Hindlimb muscle (tissue), 1 donor: ENCODE measurements around the gene TMEM161A. TPM values are rescaled to one million over a fixed set of nuclear protein-coding genes. Genes with fewer than 3 reads are reported as not detected.
"Not testable (repeated sequence)": the region's sequence is repeated elsewhere in the genome, so short reads cannot be mapped to it uniquely, and the experiment has no call there.

ENCODE experiments used
- DNase-seq: peaks from one replicate; pipeline ENCODE4 v3.0.0-alpha.2; 2013
- polyA plus RNA-seq: library from polyadenylated mRNA; unstranded; fragments of 120-200 nt; gene quantifications from one replicate; pipeline ENCODE4 v1.2.1, GENCODE V29; 2013; ENCODE audit not compliant: insufficient read length

TMEM161A gene
- polyA plus RNA-seq, 1 donor: 21.8 TPM

GRCh38 chr19:19120308-19121231 is 17.7 kb downstream of the TMEM161A start:
- DNase-seq: no peak

- DNase-seq: no peak
Measured at GRCh38 chr19:19119325-19120237, 18.7 kb downstream of the TMEM161A start.

- no peak for DNase-seq
Measured at GRCh38 chr19:19115954-19116353, 22.3 kb downstream of the TMEM161A start.

GRCh38 chr19:19113040-19113626 is 25.1 kb downstream of the TMEM161A start:
- DNase-seq: no peak

GRCh38 chr19:19111967-19112580 is 26.2 kb downstream of the TMEM161A start:
- DNase-seq: no peak

- no peak for DNase-seq
Measured at GRCh38 chr19:19111136-19111835, 27.0 kb downstream of the TMEM161A start.

- DNase-seq: no peak
Measured at GRCh38 chr19:19110410-19111135, 27.7 kb downstream of the TMEM161A start.

GRCh38 chr19:19109601-19110000 is 28.7 kb downstream of the TMEM161A start:
- no peak for DNase-seq

- no peak for DNase-seq
Measured at GRCh38 chr19:19107654-19108053, 30.6 kb downstream of the TMEM161A start.

GRCh38 chr19:19106938-19107337 is 31.3 kb downstream of the TMEM161A start:
- not testable (repeated sequence) for DNase-seq

- DNase-seq: no peak
Measured at GRCh38 chr19:19106056-19106551, 32.2 kb downstream of the TMEM161A start.

GRCh38 chr19:19105365-19106055 is 32.8 kb downstream of the TMEM161A start:
- DNase-seq: peak; percentile 56

GRCh38 chr19:19103167-19103566 is 35.1 kb downstream of the TMEM161A start:
- DNase-seq: no peak

GRCh38 chr19:19102566-19102965 is 35.7 kb downstream of the TMEM161A start:
- DNase-seq: not testable (repeated sequence)

GRCh38 chr19:19101540-19101939 is 36.7 kb downstream of the TMEM161A start:
- no peak for DNase-seq

- DNase-seq: no peak
Measured at GRCh38 chr19:19098703-19099632, 39.3 kb downstream of the TMEM161A start.

- DNase-seq: no peak
Measured at GRCh38 chr19:19098084-19098702, 40.1 kb downstream of the TMEM161A start.
